Keratinocyte (primary cell): ENCODE results near the gene SMC1B. TPM values are rescaled to one million over a fixed set of nuclear protein-coding genes. Genes with fewer than 3 reads are reported as not detected.

Experiments
- DNase-seq: peaks from one replicate; pipeline ENCODE4 v3.0.0-alpha.2; 2011; ENCODE audit warnings: low read depth, missing footprints, low spot score
- FAIRE-seq: peaks from 2 replicates; lab custom pipeline; 2011; peaks lifted over from hg19 to GRCh38; lab: Jason Lieb, UNC
- H2AFZ ChIP-seq: 2 replicates; pipeline ENCODE4 v1.6.0; 2012; ENCODE audit warnings: low read length, control low read depth, inconsistent platforms; ENCODE audit not compliant: control insufficient read depth
- H3K27ac ChIP-seq: 2 replicates; pipeline ENCODE4 v1.5.1; 2011; ENCODE audit warnings: low read length; ENCODE audit not compliant: control insufficient read depth, insufficient read depth
- H3K27me3 ChIP-seq: 3 replicates; pipeline ENCODE4 v1.6.0; 2011; ENCODE audit warnings: low read length; ENCODE audit not compliant: control insufficient read depth, insufficient read depth; ENCODE audit errors: extremely low read depth
- H3K36me3 ChIP-seq, 2 experiments: 2 replicates in 1 of 2; 3 replicates in 1 of 2; pipeline ENCODE4 v1.5.1; 2011; ENCODE audit warnings: low read length in 2 of 2, mild to moderate bottlenecking in 1 of 2; ENCODE audit not compliant: control insufficient read depth in 2 of 2, insufficient read depth in 2 of 2; ENCODE audit errors: extremely low read depth in 1 of 2
- H3K4me1 ChIP-seq: 3 replicates; pipeline ENCODE4 v1.5.1; 2011; ENCODE audit warnings: low read length; ENCODE audit not compliant: control insufficient read depth, insufficient read depth; ENCODE audit errors: extremely low read depth
- H3K4me2 ChIP-seq: 3 replicates; pipeline ENCODE4 v1.6.0; 2011; ENCODE audit warnings: low read depth, low read length; ENCODE audit not compliant: control insufficient read depth, insufficient read depth; ENCODE audit errors: extremely low read depth
- H3K4me3 ChIP-seq, 3 experiments: fragments of 200-600 bp in 1 of 3; sonication (generic) in 1 of 3; 2 replicates in 2 of 3; 3 replicates in 1 of 3; pipeline ENCODE4 v1.5.1; 2011 to 2016; ENCODE audit warnings: low read length in 3 of 3, mild to moderate bottlenecking in 3 of 3, control low read depth in 2 of 3, inconsistent platforms in 1 of 3, low read depth in 1 of 3, mixed read lengths in 1 of 3, mixed run types in 1 of 3, moderate library complexity in 1 of 3; ENCODE audit not compliant: control insufficient read depth in 2 of 3, insufficient read depth in 2 of 3; ENCODE audit errors: extremely low read depth in 1 of 3
- H3K79me2 ChIP-seq: 2 replicates; pipeline ENCODE4 v1.6.0; 2012; ENCODE audit warnings: low read length; ENCODE audit not compliant: control insufficient read depth, insufficient read depth
- H3K9ac ChIP-seq: 3 replicates; pipeline ENCODE4 v1.6.0; 2011; ENCODE audit warnings: low read length; ENCODE audit not compliant: control insufficient read depth, insufficient read depth; ENCODE audit errors: extremely low read depth
- H3K9me1 ChIP-seq: 3 replicates; pipeline ENCODE4 v1.6.0; 2011; ENCODE audit warnings: low read length; ENCODE audit not compliant: control insufficient read depth, insufficient read depth; ENCODE audit errors: extremely low read depth
- H3K9me3 ChIP-seq: 2 replicates; pipeline ENCODE4 v1.5.1; 2012; ENCODE audit warnings: low read depth, low read length; ENCODE audit not compliant: control insufficient read depth
- H4K20me1 ChIP-seq: 3 replicates; pipeline ENCODE4 v1.6.0; 2011; ENCODE audit warnings: low read length; ENCODE audit not compliant: control insufficient read depth, insufficient read depth; ENCODE audit errors: extremely low read depth
- CTCF ChIP-seq, 3 experiments: IDR thresholded peaks in 1 of 3; conservative IDR thresholded peaks in 1 of 3; optimal IDR thresholded peaks in 1 of 3; 2 replicates in 2 of 3; 3 replicates in 1 of 3; pipeline versions ENCODE3 to v1.5.1; 2011; ENCODE audit warnings: low read length in 3 of 3, mild to moderate bottlenecking in 3 of 3, moderate library complexity in 2 of 3, control low read depth in 1 of 3, inconsistent platforms in 1 of 3; ENCODE audit not compliant: insufficient read depth in 2 of 3; ENCODE audit errors: extremely low read depth in 1 of 3
- EZH2 ChIP-seq: IDR thresholded peaks from one replicate; pipeline ENCODE4 v1.6.1; 2012; ENCODE audit warnings: inconsistent platforms, mild to moderate bottlenecking, low read length, moderate library complexity
- dilution Hi-C: fragments of 300-500 bp; cut with MboI; formaldehyde crosslinking; loops from one replicate; pipeline ENCODE4 v1.7.0; 2020; ENCODE audit warnings: low sequenced_read_pairs; ENCODE audit not compliant: extremely low pct_ligation_motif_present
- polyA plus RNA-seq, 5 experiments: library from polyadenylated mRNA; depleted of rRNA in 3 of 5; stranded (reverse) in 3 of 5; stranded (forward) in 1 of 5; unstranded in 1 of 5; fragments of >200 nt; gene quantifications; 1 replicate in 1 of 5; 2 replicates in 3 of 5; 3 replicates in 1 of 5; pipeline versions ENCODE4 v1.2.1 to v1.2.3, GENCODE V29; 2011 to 2012; ENCODE audit warnings: missing spikeins in 2 of 5, low read depth in 1 of 5, low replicate concordance in 1 of 5

SMC1B gene
- polyA plus RNA-seq, 1 donor (not counting 4 experiments of a cell fraction or from before 2014, with no cell fraction given), result not detected

GRCh38 chr22:45427114-45427513 is 13.7 kb upstream of the SMC1B start:
- TF ChIP-seq EZH2 (no peak), CTCF (optimal IDR thresholded peaks at IDR 0.05 in 1 of 3, IDR thresholded peaks at IDR 0.05 in 1 of 3, conservative IDR thresholded peaks at IDR 0.05 in 1 of 3; ENCODE audit: extremely low read depth in 1 of 3, insufficient read depth in 2 of 3, low read length in 3 of 3) (no peak)
- DNase-seq (no peak), FAIRE-seq (no peak)
- Histone ChIP-seq H3K9me3 (no peaks in the 10 kb centered on the region), H4K20me1 (no peaks in the 10 kb centered on the region), H3K36me3 (no peaks in the 10 kb centered on the region), H3K4me1 (no peaks in the 10 kb centered on the region), H3K27me3 (peaks cover 4% of the 10 kb centered on the region), H3K27ac (no peak overlapping the region), H3K9me1 (no peaks in the 10 kb centered on the region), H3K4me2 (no peak overlapping the region), H3K4me3 (no peak overlapping the region), H3K9ac (no peak overlapping the region), H2AFZ (no peak overlapping the region), H3K79me2 (no peaks in the 10 kb centered on the region)
- dilution Hi-C loops, result no loop called here

- H3K36me3 ChIP-seq, result no peaks in the 10 kb centered on the region
- no peaks in the 10 kb centered on the region for H3K9me3 ChIP-seq
- dilution Hi-C loops, result no loop called here
- H3K4me3 ChIP-seq, result no peak overlapping the region
- H4K20me1 ChIP-seq, result no peaks in the 10 kb centered on the region
- H3K4me1 ChIP-seq, result no peaks in the 10 kb centered on the region
- H3K27me3 ChIP-seq, result peaks cover 4% of the 10 kb centered on the region
- H3K9me1 ChIP-seq, result no peaks in the 10 kb centered on the region
- no peak overlapping the region for H3K27ac ChIP-seq
- H3K4me2 ChIP-seq, result no peak overlapping the region
- TF ChIP-seq EZH2 (no peak), CTCF (optimal IDR thresholded peaks at IDR 0.05 in 1 of 3, IDR thresholded peaks at IDR 0.05 in 1 of 3, conservative IDR thresholded peaks at IDR 0.05 in 1 of 3; ENCODE audit: extremely low read depth in 1 of 3, insufficient read depth in 2 of 3, low read length in 3 of 3) (no peak)
- H2AFZ ChIP-seq, result no peak overlapping the region
- no peaks in the 10 kb centered on the region for H3K79me2 ChIP-seq
- FAIRE-seq (no peak), DNase-seq (no peak)
- no peak overlapping the region for H3K9ac ChIP-seq
These were observed 13.0 kb upstream of the SMC1B start for GRCh38 chr22:45426387-45426786.
